H1 (cell line): Measurements from ENCODE around the gene RPLP2. TPM values are rescaled to one million over a fixed set of nuclear protein-coding genes. Genes with fewer than 3 reads are reported as not detected.

Source experiments
- CHD2 ChIP-seq: IDR thresholded peaks from 2 replicates; pipeline ENCODE4 v1.6.1; 2012; ENCODE audit warnings: low read length, improper control_type of control experiment
- CREB1 ChIP-seq: IDR thresholded peaks from 2 replicates; pipeline ENCODE4 v1.6.1; 2012; ENCODE audit warnings: inconsistent platforms
- polyA plus RNA-seq, 7 experiments: library from polyadenylated mRNA; depleted of rRNA in 3 of 7; stranded (reverse) in 5 of 7; unstranded in 2 of 7; fragments of >200 nt in 5 of 7; fragments of 200-250 nt in 2 of 7; gene quantifications; 1 replicate in 5 of 7; 2 replicates in 1 of 7; 4 replicates in 1 of 7; pipeline versions ENCODE4 v1.2.1 to v1.2.3, GENCODE V29; 2011 to 2013; ENCODE audit warnings: missing spikeins in 2 of 7, mixed read lengths in 2 of 7
- total RNA-seq: library from RNA; stranded (reverse); fragmentation: NEBNext Ultra II Directional; extraction: Animal tissue kit (Norgen Biotek cat#: 25700); gene quantifications from 2 replicates; pipeline ENCODE4 v1.2.1, GENCODE V29; 2021

RPLP2 gene
- total and polyA plus RNA-seq, 2 of the 8 experiments (the other 6 are each of a cell fraction or from before 2014, with no cell fraction given): 1,789 to 2,106 TPM

DNA sequence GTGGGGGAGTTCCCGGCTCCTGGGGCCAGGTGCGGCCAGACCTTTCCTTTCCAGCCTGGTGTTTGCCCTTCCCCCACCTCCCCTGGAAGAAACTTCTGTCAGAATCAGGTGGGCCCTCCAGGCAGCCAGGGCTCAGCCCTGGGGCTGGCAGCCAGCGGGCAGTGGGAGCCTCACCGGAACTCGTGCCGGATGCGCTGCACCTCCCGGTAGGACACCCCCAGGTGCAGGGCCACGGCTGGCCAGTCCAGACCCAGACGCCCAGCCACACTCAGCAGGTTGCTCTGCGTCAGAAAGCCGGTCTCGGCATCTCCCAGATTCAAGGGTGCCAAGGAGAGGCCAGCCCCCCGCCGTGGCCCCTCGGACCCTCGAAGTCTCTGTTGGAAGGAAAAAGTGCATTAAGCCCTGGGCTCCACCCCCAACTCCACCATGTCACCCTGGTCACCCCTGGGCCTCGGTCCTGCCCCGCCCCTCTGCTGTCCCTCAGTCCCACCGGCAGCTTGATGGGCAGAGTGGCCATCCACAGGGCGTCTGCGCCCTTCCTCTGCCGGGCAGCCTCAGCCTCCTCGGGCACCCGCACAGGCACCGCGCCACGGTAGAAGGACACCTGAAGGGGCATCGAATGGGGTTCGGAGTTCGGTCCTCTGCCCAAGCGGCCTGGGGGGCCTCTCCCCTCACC is 10.0 kb upstream of the RPLP2 start (continued):
- TF ChIP-seq CHD2 (no peak), CREB1 (no peak)
